Keratinocyte (primary cell): ENCODE measurements around the gene RIT2.

Experiments
- CTCF ChIP-seq, 3 experiments: IDR thresholded peaks in 1 of 3; conservative IDR thresholded peaks in 1 of 3; optimal IDR thresholded peaks in 1 of 3; 2 replicates in 2 of 3; 3 replicates in 1 of 3; pipeline versions ENCODE3 to v1.5.1; 2011; ENCODE audit warnings: low read length in 3 of 3, mild to moderate bottlenecking in 3 of 3, moderate library complexity in 2 of 3, control low read depth in 1 of 3, inconsistent platforms in 1 of 3; ENCODE audit not compliant: insufficient read depth in 2 of 3; ENCODE audit errors: extremely low read depth in 1 of 3
- EZH2 ChIP-seq: IDR thresholded peaks from one replicate; pipeline ENCODE4 v1.6.1; 2012; ENCODE audit warnings: inconsistent platforms, mild to moderate bottlenecking, low read length, moderate library complexity

- TF ChIP-seq CTCF (optimal IDR thresholded peaks at IDR 0.05 in 1 of 3, IDR thresholded peaks at IDR 0.05 in 1 of 3, conservative IDR thresholded peaks at IDR 0.05 in 1 of 3; ENCODE audit: extremely low read depth in 1 of 3, insufficient read depth in 2 of 3, low read length in 3 of 3): no peak
- no peak for TF ChIP-seq EZH2
These were observed 159.2 kb downstream of the RIT2 start for GRCh38 chr18:42956287-42956686.
